PFSK-1 (cell line): ENCODE results near the gene ANKRD27.

Experiments used
- FOXP2 ChIP-seq: optimal IDR thresholded peaks from 2 replicates; pipeline ENCODE3; 2011; ENCODE audit warnings: borderline replicate concordance, control low read depth, inconsistent platforms; ENCODE audit not compliant: insufficient read depth; ENCODE audit errors: extremely low read length, extremely low read depth
- POLR2AphosphoS5 ChIP-seq: IDR thresholded peaks from 2 replicates; pipeline ENCODE4 v1.6.1; 2012; ENCODE audit warnings: low read depth, mild to moderate bottlenecking, control low read depth, low read length, moderate library complexity
- SIN3A ChIP-seq: IDR thresholded peaks from 2 replicates; pipeline ENCODE4 v1.6.1; 2012; ENCODE audit warnings: mild to moderate bottlenecking, low read length, moderate library complexity, borderline replicate concordance; ENCODE audit not compliant: insufficient read depth
- TAF1 ChIP-seq: IDR thresholded peaks from 2 replicates; pipeline ENCODE4 v1.6.1; 2012; ENCODE audit warnings: low read length, control low read depth, borderline replicate concordance; ENCODE audit not compliant: insufficient read depth
- TF ChIP-seq, protein P1 (sequence below), 2 experiments: IDR thresholded peaks; 2 replicates each; pipeline versions ENCODE4 v1.6.1 to v1.8.0; 2011 to 2012; ENCODE audit warnings: low read depth in 2 of 2, low read length in 2 of 2, control low read depth in 1 of 2, inconsistent platforms in 1 of 2, mild to moderate bottlenecking in 1 of 2, moderate library complexity in 1 of 2; ENCODE audit not compliant: insufficient read depth in 1 of 2

DNA sequence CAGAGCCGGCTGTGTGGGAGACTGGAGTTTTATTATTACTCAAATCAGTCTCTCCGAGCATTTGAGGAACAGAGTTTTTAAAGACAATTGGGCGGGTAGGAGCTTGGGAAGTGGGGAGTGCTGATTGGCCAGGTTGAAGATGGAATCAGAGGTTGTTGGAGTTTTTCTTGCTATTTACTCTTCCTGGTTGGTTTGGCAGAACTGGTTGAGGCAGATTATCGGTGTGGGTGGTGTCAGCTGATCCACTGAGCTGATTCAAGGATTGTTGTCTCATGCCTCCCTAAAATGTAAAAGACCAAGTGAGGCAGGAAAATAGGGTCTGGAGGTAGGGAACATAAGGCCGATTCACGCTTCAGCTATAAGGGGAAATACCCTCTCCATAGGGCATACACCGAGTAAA lies 43.3 kb upstream of the ANKRD27 start:
- TF ChIP-seq TAF1 (no peak), POLR2AphosphoS5 (no peak), SIN3A (no peak), FOXP2 (no peak)
- TF ChIP-seq, protein P1, sequence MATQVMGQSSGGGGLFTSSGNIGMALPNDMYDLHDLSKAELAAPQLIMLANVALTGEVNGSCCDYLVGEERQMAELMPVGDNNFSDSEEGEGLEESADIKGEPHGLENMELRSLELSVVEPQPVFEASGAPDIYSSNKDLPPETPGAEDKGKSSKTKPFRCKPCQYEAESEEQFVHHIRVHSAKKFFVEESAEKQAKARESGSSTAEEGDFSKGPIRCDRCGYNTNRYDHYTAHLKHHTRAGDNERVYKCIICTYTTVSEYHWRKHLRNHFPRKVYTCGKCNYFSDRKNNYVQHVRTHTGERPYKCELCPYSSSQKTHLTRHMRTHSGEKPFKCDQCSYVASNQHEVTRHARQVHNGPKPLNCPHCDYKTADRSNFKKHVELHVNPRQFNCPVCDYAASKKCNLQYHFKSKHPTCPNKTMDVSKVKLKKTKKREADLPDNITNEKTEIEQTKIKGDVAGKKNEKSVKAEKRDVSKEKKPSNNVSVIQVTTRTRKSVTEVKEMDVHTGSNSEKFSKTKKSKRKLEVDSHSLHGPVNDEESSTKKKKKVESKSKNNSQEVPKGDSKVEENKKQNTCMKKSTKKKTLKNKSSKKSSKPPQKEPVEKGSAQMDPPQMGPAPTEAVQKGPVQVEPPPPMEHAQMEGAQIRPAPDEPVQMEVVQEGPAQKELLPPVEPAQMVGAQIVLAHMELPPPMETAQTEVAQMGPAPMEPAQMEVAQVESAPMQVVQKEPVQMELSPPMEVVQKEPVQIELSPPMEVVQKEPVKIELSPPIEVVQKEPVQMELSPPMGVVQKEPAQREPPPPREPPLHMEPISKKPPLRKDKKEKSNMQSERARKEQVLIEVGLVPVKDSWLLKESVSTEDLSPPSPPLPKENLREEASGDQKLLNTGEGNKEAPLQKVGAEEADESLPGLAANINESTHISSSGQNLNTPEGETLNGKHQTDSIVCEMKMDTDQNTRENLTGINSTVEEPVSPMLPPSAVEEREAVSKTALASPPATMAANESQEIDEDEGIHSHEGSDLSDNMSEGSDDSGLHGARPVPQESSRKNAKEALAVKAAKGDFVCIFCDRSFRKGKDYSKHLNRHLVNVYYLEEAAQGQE (IDR thresholded peaks at IDR 0.05; ENCODE audit: insufficient read depth in 1 of 2, low read depth in 2 of 2, low read length in 2 of 2) = no peak
